ENCODE data around the gene ZBTB8OS. TPM values are rescaled to one million over a fixed set of nuclear protein-coding genes. Genes with fewer than 3 reads are reported as not detected.

Gene ZBTB8OS
- total RNA-seq, 1 experiment from 2014 or later: 60.5 TPM

- no peaks in the 10 kb centered on the region for H3K4me1 Mint-ChIP-seq
- no peak overlapping the region for H3K4me3 Mint-ChIP-seq
- ChIA-PET CTCF (interaction anchor here (0.9 to 2.0 kb wide), 3 partner anchors 17 to 212 kb away, joined by 3 to 15 read pairs (median 4); no protein-coding TSS in a partner anchor), POLR2A (no interaction called here)
- ATAC-seq: no peak
- H3K27me3 Mint-ChIP-seq (ENCODE audit: low read depth): no peaks in the 10 kb centered on the region
- no peak for DNase-seq (ENCODE audit: low spot score)
- TF ChIP-seq SP1 (CRISPR knock-in tag; conservative IDR thresholded peaks at IDR 0.05) (no peak), ZNF219 (CRISPR knock-in tag; IDR thresholded peaks at IDR 0.05; ENCODE audit: borderline replicate concordance) (no peak), MYBL2 (CRISPR knock-in tag; IDR thresholded peaks at IDR 0.05) (no peak), NFATC4 (CRISPR knock-in tag; IDR thresholded peaks at IDR 0.05) (no peak), NFE2L1 (CRISPR knock-in tag; IDR thresholded peaks at IDR 0.05) (no peak)
- TF ChIP-seq, protein P1, sequence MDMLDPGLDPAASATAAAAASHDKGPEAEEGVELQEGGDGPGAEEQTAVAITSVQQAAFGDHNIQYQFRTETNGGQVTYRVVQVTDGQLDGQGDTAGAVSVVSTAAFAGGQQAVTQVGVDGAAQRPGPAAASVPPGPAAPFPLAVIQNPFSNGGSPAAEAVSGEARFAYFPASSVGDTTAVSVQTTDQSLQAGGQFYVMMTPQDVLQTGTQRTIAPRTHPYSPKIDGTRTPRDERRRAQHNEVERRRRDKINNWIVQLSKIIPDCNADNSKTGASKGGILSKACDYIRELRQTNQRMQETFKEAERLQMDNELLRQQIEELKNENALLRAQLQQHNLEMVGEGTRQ (CRISPR knock-in tag; IDR thresholded peaks at IDR 0.05): no peak
- peaks cover 18% of the 10 kb centered on the region for H3K36me3 Mint-ChIP-seq
- no peak overlapping the region for H3K27ac Mint-ChIP-seq
- H3K9me3 Mint-ChIP-seq: 0 out of 2 replicates have a peak, but pooled peaks cover 5% of the 10 kb centered on the region
These were observed 30.5 kb downstream of the ZBTB8OS start for GRCh38 chr1:32619701-32620485.

DNA sequence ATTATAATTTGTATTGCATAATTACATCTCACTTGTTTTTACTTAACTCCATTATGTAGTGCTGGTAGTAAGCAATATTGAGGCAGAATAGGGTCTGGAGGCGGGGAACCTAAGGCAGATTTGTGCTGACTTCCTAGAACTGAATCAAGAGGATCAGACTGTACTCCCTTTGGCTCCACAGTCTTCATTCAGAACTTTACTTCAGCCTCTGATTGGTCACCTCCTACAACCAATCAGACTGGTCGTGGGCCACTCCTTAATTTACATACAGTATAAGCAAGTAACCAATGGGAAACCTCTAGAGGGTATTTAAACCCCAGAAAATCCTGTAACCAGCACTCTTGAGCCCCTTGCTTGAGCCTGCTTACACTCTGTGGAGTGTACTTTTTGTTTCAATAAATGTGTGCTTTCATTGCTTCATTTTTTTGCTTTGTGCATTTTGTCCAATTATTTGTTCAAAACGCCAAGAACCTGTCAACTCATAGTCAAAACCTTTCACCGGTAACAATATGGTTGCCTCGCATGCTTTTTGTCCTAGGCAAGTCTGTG, 31.6 kb downstream of the ZBTB8OS start:
- TF ChIP-seq, protein P2, sequence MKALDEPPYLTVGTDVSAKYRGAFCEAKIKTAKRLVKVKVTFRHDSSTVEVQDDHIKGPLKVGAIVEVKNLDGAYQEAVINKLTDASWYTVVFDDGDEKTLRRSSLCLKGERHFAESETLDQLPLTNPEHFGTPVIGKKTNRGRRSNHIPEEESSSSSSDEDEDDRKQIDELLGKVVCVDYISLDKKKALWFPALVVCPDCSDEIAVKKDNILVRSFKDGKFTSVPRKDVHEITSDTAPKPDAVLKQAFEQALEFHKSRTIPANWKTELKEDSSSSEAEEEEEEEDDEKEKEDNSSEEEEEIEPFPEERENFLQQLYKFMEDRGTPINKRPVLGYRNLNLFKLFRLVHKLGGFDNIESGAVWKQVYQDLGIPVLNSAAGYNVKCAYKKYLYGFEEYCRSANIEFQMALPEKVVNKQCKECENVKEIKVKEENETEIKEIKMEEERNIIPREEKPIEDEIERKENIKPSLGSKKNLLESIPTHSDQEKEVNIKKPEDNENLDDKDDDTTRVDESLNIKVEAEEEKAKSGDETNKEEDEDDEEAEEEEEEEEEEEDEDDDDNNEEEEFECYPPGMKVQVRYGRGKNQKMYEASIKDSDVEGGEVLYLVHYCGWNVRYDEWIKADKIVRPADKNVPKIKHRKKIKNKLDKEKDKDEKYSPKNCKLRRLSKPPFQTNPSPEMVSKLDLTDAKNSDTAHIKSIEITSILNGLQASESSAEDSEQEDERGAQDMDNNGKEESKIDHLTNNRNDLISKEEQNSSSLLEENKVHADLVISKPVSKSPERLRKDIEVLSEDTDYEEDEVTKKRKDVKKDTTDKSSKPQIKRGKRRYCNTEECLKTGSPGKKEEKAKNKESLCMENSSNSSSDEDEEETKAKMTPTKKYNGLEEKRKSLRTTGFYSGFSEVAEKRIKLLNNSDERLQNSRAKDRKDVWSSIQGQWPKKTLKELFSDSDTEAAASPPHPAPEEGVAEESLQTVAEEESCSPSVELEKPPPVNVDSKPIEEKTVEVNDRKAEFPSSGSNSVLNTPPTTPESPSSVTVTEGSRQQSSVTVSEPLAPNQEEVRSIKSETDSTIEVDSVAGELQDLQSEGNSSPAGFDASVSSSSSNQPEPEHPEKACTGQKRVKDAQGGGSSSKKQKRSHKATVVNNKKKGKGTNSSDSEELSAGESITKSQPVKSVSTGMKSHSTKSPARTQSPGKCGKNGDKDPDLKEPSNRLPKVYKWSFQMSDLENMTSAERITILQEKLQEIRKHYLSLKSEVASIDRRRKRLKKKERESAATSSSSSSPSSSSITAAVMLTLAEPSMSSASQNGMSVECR (CRISPR knock-in tag; IDR thresholded peaks at IDR 0.05; ENCODE audit: borderline replicate concordance): no peak
- TF ChIP-seq NR3C1 (CRISPR knock-in tag; conservative IDR thresholded peaks at IDR 0.05; ENCODE audit: low read depth): no peak
- no peak for DNase-seq (ENCODE audit: low spot score)
- ATAC-seq: peak; percentile 74
- Mint-ChIP-seq H3K4me1 (no peaks in the 10 kb centered on the region), H3K9me3 (0 out of 2 replicates have a peak, but pooled peaks cover 5% of the 10 kb centered on the region), H3K4me3 (no peak overlapping the region), H3K27ac (no peak overlapping the region), H3K36me3 (peaks cover 18% of the 10 kb centered on the region), H3K27me3 (ENCODE audit: low read depth) (no peaks in the 10 kb centered on the region)
- ChIA-PET POLR2A (no interaction called here), CTCF (no interaction called here)

GRCh38 chr1:32613472-32613871, 36.9 kb downstream of the ZBTB8OS start:
- H3K27me3 Mint-ChIP-seq (ENCODE audit: low read depth): no peaks in the 10 kb centered on the region
- no peak for TF ChIP-seq ZNF396 (CRISPR knock-in tag; IDR thresholded peaks at IDR 0.05; ENCODE audit: borderline replicate concordance)
- no peak for TF ChIP-seq NFATC4 (CRISPR knock-in tag; IDR thresholded peaks at IDR 0.05)
- TF ChIP-seq ZNF232 (CRISPR knock-in tag; IDR thresholded peaks at IDR 0.05): no peak
- no peak for TF ChIP-seq FOXJ3 (CRISPR knock-in tag; IDR thresholded peaks at IDR 0.05; ENCODE audit: borderline replicate concordance)
- TF ChIP-seq FOXK1 (CRISPR knock-in tag; IDR thresholded peaks at IDR 0.05): no peak
- no peak for TF ChIP-seq ESRRA (CRISPR knock-in tag; IDR thresholded peaks at IDR 0.05; ENCODE audit: borderline replicate concordance)
- DNase-seq (ENCODE audit: low spot score): no peak
- no peaks in the 10 kb centered on the region for H3K9me3 Mint-ChIP-seq
- peaks cover 5% of the 10 kb centered on the region for H3K4me1 Mint-ChIP-seq
- POLR2A ChIA-PET: interaction anchor here (1.5 kb wide), 1 partner anchor 38 kb away, joined by 7 read pairs; the partner anchor contains the start of gene RBBP4
- no peak overlapping the region for H3K4me3 Mint-ChIP-seq
- CTCF ChIA-PET: no interaction called here
- no peak for ATAC-seq
- H3K36me3 Mint-ChIP-seq: no peaks in the 10 kb centered on the region
- no peak overlapping the region; the same call in none of the 2 replicates for H3K27ac Mint-ChIP-seq
